ENCODE measurements around the gene IP6K3. TPM values are rescaled to one million over a fixed set of nuclear protein-coding genes. Genes with fewer than 3 reads are reported as not detected.

The IP6K3 gene, protein sequence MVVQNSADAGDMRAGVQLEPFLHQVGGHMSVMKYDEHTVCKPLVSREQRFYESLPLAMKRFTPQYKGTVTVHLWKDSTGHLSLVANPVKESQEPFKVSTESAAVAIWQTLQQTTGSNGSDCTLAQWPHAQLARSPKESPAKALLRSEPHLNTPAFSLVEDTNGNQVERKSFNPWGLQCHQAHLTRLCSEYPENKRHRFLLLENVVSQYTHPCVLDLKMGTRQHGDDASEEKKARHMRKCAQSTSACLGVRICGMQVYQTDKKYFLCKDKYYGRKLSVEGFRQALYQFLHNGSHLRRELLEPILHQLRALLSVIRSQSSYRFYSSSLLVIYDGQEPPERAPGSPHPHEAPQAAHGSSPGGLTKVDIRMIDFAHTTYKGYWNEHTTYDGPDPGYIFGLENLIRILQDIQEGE
- total RNA-seq, result 3.8 TPM

DNA sequence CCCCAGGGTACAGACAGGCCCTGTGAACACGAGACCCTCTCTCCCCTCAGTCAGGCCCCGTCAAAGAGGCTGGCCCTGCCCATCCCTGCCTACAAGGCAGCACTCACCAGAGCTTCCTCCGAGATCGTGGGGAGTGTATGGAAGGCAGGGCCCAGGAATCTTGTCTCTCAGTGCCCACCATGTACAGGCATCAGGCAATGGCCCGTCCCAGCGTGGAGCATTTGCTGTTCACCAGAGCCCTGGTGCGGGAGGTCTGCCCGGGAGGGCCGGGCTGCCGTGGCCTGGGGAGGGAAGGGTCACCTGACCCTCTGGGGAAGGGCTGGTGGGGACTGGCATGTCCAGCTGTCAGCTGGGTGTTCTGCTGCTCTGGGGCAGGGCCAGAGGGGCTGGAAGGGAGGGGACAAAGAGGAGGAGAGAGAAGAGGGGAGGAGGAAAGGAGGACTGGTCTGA, at the start of gene IP6K3:
Gene IP6K3, minus strand, starts transcription at position 255 of the 450 bp plus-strand sequence. CDS start 11,429 bp downstream, outside the sequence.
- DNase-seq, result no peak

GRCh38 chr6:33794910-33795623, 48.4 kb upstream of the IP6K3 start:
- DNase-seq, result no peak

DNA sequence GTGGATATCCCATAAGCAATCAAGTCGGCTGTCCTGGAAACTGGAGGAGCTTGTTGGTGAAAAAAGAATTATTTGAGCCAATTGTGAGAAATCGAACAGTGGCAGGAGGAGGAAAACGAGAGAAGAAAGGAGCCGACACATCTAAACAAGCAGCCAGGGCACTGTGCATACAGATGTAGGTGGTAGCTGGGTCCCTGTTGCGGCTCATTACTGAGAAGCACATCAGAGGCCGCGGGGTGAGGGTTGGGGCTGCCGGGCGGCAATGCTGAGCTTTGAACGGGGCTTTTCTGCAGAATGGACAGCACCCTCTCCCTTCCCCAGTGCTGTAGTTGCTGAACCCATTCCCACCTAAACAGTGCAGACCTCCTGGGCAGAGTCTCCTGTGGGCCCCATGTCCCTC, 46.3 kb upstream of the IP6K3 start:
- no peak for DNase-seq

GRCh38 chr6:33791620-33792019, 44.9 kb upstream of the IP6K3 start:
- no peak for DNase-seq

GRCh38 chr6:33790910-33791309, 44.2 kb upstream of the IP6K3 start:
- DNase-seq, result no peak

DNA sequence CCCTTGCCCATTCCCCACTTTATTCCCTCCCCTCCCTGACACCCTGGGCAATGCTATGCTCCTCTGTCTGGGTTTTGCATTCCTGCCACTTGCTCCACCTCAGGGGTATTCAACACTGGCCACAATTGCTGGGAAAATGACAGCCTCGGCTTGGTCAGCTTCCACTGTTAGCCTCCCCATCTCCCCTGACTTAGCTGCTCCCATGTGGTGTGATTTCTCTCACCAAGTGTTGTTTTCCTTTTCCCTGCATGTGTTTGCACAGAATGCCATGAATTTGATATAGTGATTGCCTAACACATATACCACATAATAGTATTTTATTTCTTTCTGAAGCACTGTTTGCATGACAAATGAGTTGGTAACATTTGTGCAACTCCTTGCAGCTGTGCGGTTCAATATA, 43.7 kb upstream of the IP6K3 start:
- no peak for DNase-seq

- DNase-seq, result no peak
These were observed 42.8 kb upstream of the IP6K3 start for GRCh38 chr6:33789550-33789895.

- peak; percentile 87 for DNase-seq
These were observed 42.2 kb upstream of the IP6K3 start, which contains the start of gene LEMD2 for GRCh38 chr6:33788694-33789549. Gene LEMD2 (minus strand): TSS chr6:33789130. CDS start chr6:33789116, 14 bp downstream.

DNA sequence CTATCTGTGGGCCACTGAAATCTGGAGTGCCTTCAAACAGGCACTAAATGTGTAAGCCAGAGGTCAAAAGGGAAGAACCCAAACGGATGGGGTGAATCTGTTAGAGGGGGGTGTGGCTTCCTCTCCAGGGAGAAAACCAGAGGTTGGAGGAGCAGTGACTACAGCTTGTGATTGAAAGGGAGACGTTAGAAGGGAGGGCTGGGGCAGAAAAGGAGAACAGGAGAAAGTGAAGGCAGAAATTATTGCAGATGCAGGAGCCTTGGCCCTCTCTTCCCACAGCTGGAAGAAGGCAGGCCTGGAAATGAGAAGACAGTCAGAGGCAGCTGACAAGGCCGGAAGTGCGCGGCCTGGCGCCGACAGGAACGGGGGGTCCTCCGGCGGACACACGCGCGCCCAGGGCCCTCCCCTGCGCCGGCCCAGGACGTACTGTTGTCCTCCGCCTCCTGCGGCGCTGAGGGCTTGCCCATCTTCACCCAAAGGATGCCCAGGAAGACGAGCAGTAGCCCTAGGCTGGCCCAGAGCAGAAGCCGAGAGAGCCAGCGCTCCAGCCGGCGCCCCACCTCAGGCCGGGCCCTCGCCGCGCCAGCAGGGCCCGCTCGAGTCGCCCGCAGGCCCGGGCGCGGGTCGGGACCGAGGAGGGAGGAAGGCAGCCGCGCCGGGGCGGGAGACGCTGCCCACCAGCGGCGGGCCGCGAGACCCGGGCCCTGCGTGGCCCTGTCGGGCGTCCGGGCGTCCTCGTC, 41.4 kb upstream of the IP6K3 start:
- peak; percentile 68 for DNase-seq

GRCh38 chr6:33787346-33787953, 40.7 kb upstream of the IP6K3 start:
- DNase-seq, result no peak

- DNase-seq, result no peak
These were observed 40.0 kb upstream of the IP6K3 start for GRCh38 chr6:33786736-33787135.

DNA sequence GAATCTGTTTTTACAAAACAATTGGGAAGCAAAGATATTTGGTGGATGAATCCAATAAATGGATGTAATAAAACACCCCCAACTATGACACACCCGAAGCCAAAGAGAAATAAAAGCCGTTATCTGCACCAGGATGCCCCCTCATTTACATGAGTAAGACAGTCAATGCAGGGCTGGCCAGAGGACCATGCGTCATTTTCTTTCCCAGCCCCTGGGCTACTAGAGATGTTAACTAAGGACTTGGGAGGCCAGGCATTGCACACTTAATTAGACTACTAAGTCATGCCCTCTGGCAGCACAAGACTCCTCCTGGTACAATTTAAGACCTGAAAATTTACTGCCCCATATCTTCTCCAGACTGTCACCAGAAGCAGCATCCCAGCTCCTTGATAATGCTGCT, 39.1 kb upstream of the IP6K3 start:
- DNase-seq, result no peak

- no peak for DNase-seq
These were observed 38.1 kb upstream of the IP6K3 start for GRCh38 chr6:33784787-33785186.

- no peak for DNase-seq
These were observed 37.2 kb upstream of the IP6K3 start for GRCh38 chr6:33783781-33784520.

DNA sequence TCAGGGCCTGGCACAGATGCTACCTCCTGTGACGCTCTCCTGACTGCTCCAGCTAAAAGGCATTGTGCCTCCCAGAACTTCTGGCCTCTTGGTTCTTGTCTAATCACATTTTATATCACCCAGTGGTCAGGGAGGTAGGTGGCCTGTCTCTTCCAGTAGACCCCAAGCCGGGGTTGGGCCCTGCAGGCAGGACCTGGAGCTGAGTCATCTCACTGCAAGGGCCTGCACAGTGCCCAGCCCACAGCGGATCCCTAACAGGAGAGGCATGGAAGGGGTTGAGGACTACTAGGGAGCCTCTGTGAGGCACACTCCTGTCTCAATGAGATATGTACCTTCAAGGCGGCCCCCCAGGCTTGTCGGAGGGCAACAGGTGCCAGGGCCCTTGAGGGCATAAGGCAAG, 35.9 kb upstream of the IP6K3 start:
- DNase-seq, result no peak

- DNase-seq, result no peak
These were observed 34.6 kb upstream of the IP6K3 start for GRCh38 chr6:33781131-33781975.

DNA sequence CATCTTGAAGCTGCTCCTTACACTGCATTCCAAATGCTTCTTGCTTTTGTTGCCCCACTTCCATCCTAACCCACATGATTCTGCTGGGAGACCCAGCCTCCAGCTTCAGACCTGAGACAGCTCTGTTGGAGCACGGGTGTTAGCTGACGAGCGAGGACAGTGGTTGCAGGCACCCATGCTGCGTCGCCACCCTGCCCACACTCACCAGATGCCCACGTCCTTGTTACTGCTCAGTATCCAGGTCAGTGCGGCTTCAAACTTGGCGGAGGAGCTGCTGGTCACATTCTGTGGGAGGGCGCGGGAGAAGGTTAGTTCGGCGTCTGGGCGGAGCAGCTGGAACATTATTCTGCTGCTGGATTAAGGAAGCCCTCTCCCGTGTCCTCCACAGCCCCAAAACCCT, 33.2 kb upstream of the IP6K3 start:
- no peak for DNase-seq

GRCh38 chr6:33779290-33779689, 32.6 kb upstream of the IP6K3 start:
- no peak for DNase-seq

GRCh38 chr6:33778444-33779121, 31.9 kb upstream of the IP6K3 start:
- DNase-seq, result no peak
